HG03442 (cell line): ENCODE results near the gene RIN2.

ENCODE experiments used
- ATAC-seq: cut with Tn5 transposase; IDR thresholded peaks from one replicate; pipeline ENCODE4 v1.9.1; 2021; ENCODE audit warnings: mild to moderate bottlenecking, moderate library complexity; ENCODE audit not compliant: unreplicated experiment

The RIN2 gene

GRCh38 chr20:19764207-19764606 lies 6.1 kb downstream of the RIN2 start:
- no peak for ATAC-seq

- no peak for ATAC-seq
Measured at GRCh38 chr20:19765266-19765665, 7.2 kb downstream of the RIN2 start.

- no peak for ATAC-seq
Measured at GRCh38 chr20:19765913-19766312, 7.9 kb downstream of the RIN2 start.

- no peak for ATAC-seq
Measured at GRCh38 chr20:19767070-19767469, 9.0 kb downstream of the RIN2 start.

GRCh38 chr20:19768325-19768842 lies 10.3 kb downstream of the RIN2 start:
- ATAC-seq: no peak

GRCh38 chr20:19769507-19769906 lies 11.4 kb downstream of the RIN2 start:
- no peak for ATAC-seq

- ATAC-seq: no peak
Measured at GRCh38 chr20:19770375-19770774, 12.3 kb downstream of the RIN2 start.

GRCh38 chr20:19771031-19771430 lies 13.0 kb downstream of the RIN2 start:
- no peak for ATAC-seq

GRCh38 chr20:19773471-19773870 lies 15.4 kb downstream of the RIN2 start:
- no peak for ATAC-seq

- ATAC-seq: no peak
Measured at GRCh38 chr20:19774135-19774933, 16.3 kb downstream of the RIN2 start.

GRCh38 chr20:19775353-19776253 lies 17.5 kb downstream of the RIN2 start:
- ATAC-seq: no peak

GRCh38 chr20:19777315-19777714 lies 19.3 kb downstream of the RIN2 start:
- no peak for ATAC-seq

GRCh38 chr20:19777981-19778380 lies 19.9 kb downstream of the RIN2 start:
- no peak for ATAC-seq

GRCh38 chr20:19778404-19778803 lies 20.3 kb downstream of the RIN2 start:
- ATAC-seq: no peak

- peak; percentile 77 for ATAC-seq
Measured at GRCh38 chr20:19779634-19780033, 21.6 kb downstream of the RIN2 start.

- no peak for ATAC-seq
Measured at GRCh38 chr20:19780261-19780660, 22.2 kb downstream of the RIN2 start.

GRCh38 chr20:19781235-19781634 lies 23.2 kb downstream of the RIN2 start:
- no peak for ATAC-seq

- no peak for ATAC-seq
Measured at GRCh38 chr20:19782669-19783068, 24.6 kb downstream of the RIN2 start.

- ATAC-seq: no peak
Measured at GRCh38 chr20:19783966-19784401, 25.9 kb downstream of the RIN2 start.

- no peak for ATAC-seq
Measured at GRCh38 chr20:19784511-19785172, 26.6 kb downstream of the RIN2 start.
